OCI-LY1 (cell line): ENCODE data around the gene LRMDA.

Source experiments
- H2AFZ ChIP-seq: fragments of 200-600 bp; sonication (generic), shearing (Covaris generic); 2 replicates; pipeline ENCODE4 v1.6.0; 2014; ENCODE audit warnings: antibody characterized with exemption, mild to moderate bottlenecking, low read length
- H3F3A ChIP-seq: fragments of 200-600 bp; sonication (generic), shearing (Covaris generic); 2 replicates; pipeline ENCODE4 v1.6.0; 2014; ENCODE audit warnings: mild to moderate bottlenecking, antibody characterized with exemption, low read length, moderate library complexity; ENCODE audit not compliant: insufficient read depth
- H3K27ac ChIP-seq: fragments of 200-600 bp; sonication (generic); 2 replicates; pipeline ENCODE4 v1.5.1; 2014; ENCODE audit warnings: low read length, mixed run types, mild to moderate bottlenecking, low read depth; ENCODE audit not compliant: poor library complexity, severe bottlenecking
- H3K27me3 ChIP-seq: fragments of 200-600 bp; sonication (generic); 2 replicates; pipeline ENCODE4 v1.6.0; 2014; ENCODE audit warnings: antibody characterized with exemption, mild to moderate bottlenecking, low read length, moderate library complexity; ENCODE audit not compliant: insufficient read depth
- H3K36me3 ChIP-seq: fragments of 200-600 bp; sonication (generic); 2 replicates; pipeline ENCODE4 v1.6.1; 2014; ENCODE audit warnings: mild to moderate bottlenecking, antibody characterized with exemption, low read length, moderate library complexity, mixed read lengths; ENCODE audit not compliant: insufficient read depth
- H3K4me1 ChIP-seq: fragments of 200-600 bp; sonication (generic); 2 replicates; pipeline ENCODE4 v1.5.1; 2014; ENCODE audit warnings: mild to moderate bottlenecking, low read length, moderate library complexity; ENCODE audit not compliant: insufficient read depth, severe bottlenecking
- H3K4me2 ChIP-seq: fragments of 200-600 bp; sonication (generic), shearing (Covaris generic); 2 replicates; pipeline ENCODE4 v1.6.1; 2014; ENCODE audit warnings: low read length
- H3K4me3 ChIP-seq: fragments of 200-600 bp; sonication (generic); 2 replicates; pipeline ENCODE4 v1.5.1; 2014; ENCODE audit warnings: low read length, low read depth, mild to moderate bottlenecking, mixed read lengths; ENCODE audit not compliant: poor library complexity, severe bottlenecking
- H3K79me2 ChIP-seq: fragments of 200-600 bp; shearing (Covaris generic); 2 replicates; pipeline ENCODE4 v1.6.1; 2016; ENCODE audit warnings: mixed run types, low read length, mixed read lengths; ENCODE audit not compliant: insufficient read depth
- H3K9ac ChIP-seq: fragments of 200-600 bp; sonication (generic), shearing (Covaris generic); 2 replicates; pipeline ENCODE4 v1.6.1; 2014; ENCODE audit warnings: mild to moderate bottlenecking, low read length, mixed read lengths
- H3K9me2 ChIP-seq: fragments of 200-600 bp; sonication (generic), shearing (Covaris generic); 2 replicates; pipeline ENCODE4 v1.6.1; 2014; ENCODE audit warnings: low read depth, mild to moderate bottlenecking, low read length, mixed read lengths
- H3K9me3 ChIP-seq: fragments of 200-600 bp; shearing (Covaris generic); 2 replicates; pipeline ENCODE4 v1.6.1; 2014; ENCODE audit warnings: low read length, mixed read lengths
- H4K20me1 ChIP-seq: fragments of 200-600 bp; sonication (generic), shearing (Covaris generic); 2 replicates; pipeline ENCODE4 v1.6.0; 2016; ENCODE audit warnings: mild to moderate bottlenecking, low read length; ENCODE audit not compliant: insufficient read depth
- EZH2 ChIP-seq: fragments of 200-600 bp; sonication (generic), shearing (Covaris generic); IDR thresholded peaks from 2 replicates; pipeline ENCODE4 v1.8.0; 2017; ENCODE audit warnings: borderline replicate concordance, mixed run types, mild to moderate bottlenecking, antibody characterized with exemption, low read length, moderate library complexity, mixed read lengths
- TF ChIP-seq, protein P1 (sequence below): fragments of 200-600 bp; sonication (generic), shearing (Covaris generic); IDR thresholded peaks from 2 replicates; pipeline ENCODE4 v1.5.1; 2017; ENCODE audit warnings: mild to moderate bottlenecking, antibody characterized with exemption, low read length, moderate library complexity, mixed read lengths

Gene LRMDA

DNA sequence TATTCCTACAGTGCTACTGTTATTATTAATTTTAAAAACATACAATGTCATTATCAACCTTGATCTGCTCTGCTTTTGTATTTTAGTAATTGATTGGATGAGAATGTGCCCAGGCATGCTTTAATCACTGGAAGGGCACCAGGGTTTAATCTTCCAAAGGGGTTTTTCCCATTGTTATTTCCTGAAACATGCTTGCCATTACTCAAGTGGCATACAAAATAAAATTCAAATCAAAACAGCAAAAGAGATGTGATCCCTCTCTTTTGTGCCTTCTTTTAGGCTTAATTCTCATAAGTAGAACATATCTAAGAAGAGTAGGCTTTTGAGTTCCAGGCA is 963.3 kb downstream of the LRMDA start:
- Histone ChIP-seq H3K36me3 (no peaks in the 10 kb centered on the region), H3K79me2 (no peaks in the 10 kb centered on the region), H3K4me1 (no peaks in the 10 kb centered on the region), H3F3A (no peaks in the 10 kb centered on the region), H3K9me2 (no peaks in the 10 kb centered on the region), H3K27me3 (no peaks in the 10 kb centered on the region), H4K20me1 (no peaks in the 10 kb centered on the region), H3K9ac (no peak overlapping the region), H3K27ac (no peak overlapping the region), H3K9me3 (no peaks in the 10 kb centered on the region), H3K4me3 (no peak overlapping the region), H3K4me2 (no peak overlapping the region), H2AFZ (no peak overlapping the region)
- TF ChIP-seq, protein P1, sequence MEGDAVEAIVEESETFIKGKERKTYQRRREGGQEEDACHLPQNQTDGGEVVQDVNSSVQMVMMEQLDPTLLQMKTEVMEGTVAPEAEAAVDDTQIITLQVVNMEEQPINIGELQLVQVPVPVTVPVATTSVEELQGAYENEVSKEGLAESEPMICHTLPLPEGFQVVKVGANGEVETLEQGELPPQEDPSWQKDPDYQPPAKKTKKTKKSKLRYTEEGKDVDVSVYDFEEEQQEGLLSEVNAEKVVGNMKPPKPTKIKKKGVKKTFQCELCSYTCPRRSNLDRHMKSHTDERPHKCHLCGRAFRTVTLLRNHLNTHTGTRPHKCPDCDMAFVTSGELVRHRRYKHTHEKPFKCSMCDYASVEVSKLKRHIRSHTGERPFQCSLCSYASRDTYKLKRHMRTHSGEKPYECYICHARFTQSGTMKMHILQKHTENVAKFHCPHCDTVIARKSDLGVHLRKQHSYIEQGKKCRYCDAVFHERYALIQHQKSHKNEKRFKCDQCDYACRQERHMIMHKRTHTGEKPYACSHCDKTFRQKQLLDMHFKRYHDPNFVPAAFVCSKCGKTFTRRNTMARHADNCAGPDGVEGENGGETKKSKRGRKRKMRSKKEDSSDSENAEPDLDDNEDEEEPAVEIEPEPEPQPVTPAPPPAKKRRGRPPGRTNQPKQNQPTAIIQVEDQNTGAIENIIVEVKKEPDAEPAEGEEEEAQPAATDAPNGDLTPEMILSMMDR, result no peak
- TF ChIP-seq EZH2, result no peak

DNA sequence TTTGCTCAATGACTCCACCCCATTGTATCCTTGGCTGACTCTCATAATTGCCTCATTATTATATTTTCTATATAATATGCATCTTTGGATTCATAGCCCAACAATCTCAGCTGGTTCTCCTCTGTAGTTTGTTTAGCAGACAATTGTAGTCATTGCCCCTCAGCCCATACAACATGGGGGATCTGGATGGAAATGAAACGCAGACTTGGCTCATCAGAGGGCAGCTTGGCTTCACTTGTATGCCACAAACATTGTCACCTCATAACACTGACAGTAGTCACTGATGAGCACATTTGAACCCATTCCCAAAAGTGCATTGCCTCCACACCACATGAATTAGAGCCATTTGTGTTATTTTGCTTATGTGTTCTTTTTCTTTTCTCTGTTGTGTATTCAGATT is 963.8 kb downstream of the LRMDA start:
- Histone ChIP-seq H2AFZ (no peak overlapping the region), H3K9me2 (no peaks in the 10 kb centered on the region), H3K27me3 (no peaks in the 10 kb centered on the region), H3K9me3 (no peaks in the 10 kb centered on the region), H3K4me1 (no peaks in the 10 kb centered on the region), H3F3A (no peaks in the 10 kb centered on the region), H3K79me2 (no peaks in the 10 kb centered on the region), H3K27ac (no peak overlapping the region), H3K4me3 (no peak overlapping the region), H3K4me2 (no peak overlapping the region), H3K36me3 (no peaks in the 10 kb centered on the region), H4K20me1 (no peaks in the 10 kb centered on the region), H3K9ac (no peak overlapping the region)
- no peak for TF ChIP-seq EZH2
- TF ChIP-seq, protein P1, result no peak

DNA sequence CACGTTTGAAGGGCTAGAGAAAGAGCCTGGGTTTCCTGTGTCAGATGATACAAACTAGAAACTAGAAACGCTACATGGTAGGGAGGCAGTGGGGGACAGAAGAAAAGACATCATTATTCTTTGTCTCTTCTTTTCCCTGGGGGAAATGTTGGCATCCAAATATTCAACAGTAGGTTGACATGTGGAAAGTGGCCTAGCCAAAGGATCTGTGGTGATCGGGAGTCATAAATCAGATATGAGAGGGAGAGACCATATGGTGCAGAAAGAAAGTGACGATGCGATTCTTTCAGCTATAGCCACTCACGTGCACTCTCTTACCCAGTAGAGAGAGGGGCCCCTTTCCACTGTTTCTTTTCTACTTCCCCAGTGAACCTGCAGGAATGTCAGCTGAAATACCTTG is 964.7 kb downstream of the LRMDA start:
- H2AFZ ChIP-seq, result no peak overlapping the region
- no peaks in the 10 kb centered on the region for H3K36me3 ChIP-seq
- no peak overlapping the region for H3K27ac ChIP-seq

More for the DNA sequence above, 964.7 kb downstream of the LRMDA start:
- no peaks in the 10 kb centered on the region for H3K27me3 ChIP-seq
- H3F3A ChIP-seq, result no peaks in the 10 kb centered on the region
- no peak overlapping the region for H3K4me3 ChIP-seq
- H3K4me2 ChIP-seq, result no peak overlapping the region
- H3K9me3 ChIP-seq, result no peaks in the 10 kb centered on the region
- no peaks in the 10 kb centered on the region for H3K79me2 ChIP-seq
- H3K9me2 ChIP-seq, result no peaks in the 10 kb centered on the region
- no peaks in the 10 kb centered on the region for H3K4me1 ChIP-seq
- H4K20me1 ChIP-seq, result no peaks in the 10 kb centered on the region
- no peak for TF ChIP-seq EZH2
- TF ChIP-seq, protein P1, result no peak
- H3K9ac ChIP-seq, result no peak overlapping the region
